Measurements from ENCODE around the gene OTOGL. TPM values are rescaled to one million over a fixed set of nuclear protein-coding genes. Genes with fewer than 3 reads are reported as not detected.

The OTOGL gene
- total RNA-seq, 1 experiment from 2014 or later, result 0.44 TPM

- no peaks in the 10 kb centered on the region for H3K27me3 ChIP-seq (ENCODE audit: low read length)
- BruUV-seq (replicated peaks), result no TSS peak
Observed at GRCh38 chr12:80086025-80086424, 13.3 kb upstream of the OTOGL start.

GRCh38 chr12:80087486-80088213 lies 11.7 kb upstream of the OTOGL start:
- no peak overlapping the region for H3K27ac ChIP-seq (ENCODE audit: low read length)
- H3K4me1 ChIP-seq (ENCODE audit: insufficient read depth, low read length), result no peaks in the 10 kb centered on the region
- no peaks in the 10 kb centered on the region for H3K79me2 ChIP-seq (ENCODE audit: low read length)
- ATAC-seq (no peak), DNase-seq (no peak)
- H3K9me3 ChIP-seq (ENCODE audit: low read length), result no peaks in the 10 kb centered on the region
- H3F3A ChIP-seq (ENCODE audit: low read length, unreplicated experiment), result no peaks in the 10 kb centered on the region
- BruUV-seq (replicated peaks), result no TSS peak
- intact Hi-C loops (cut with micrococcal nuclease), result no loop called here
- no peaks in the 10 kb centered on the region for H3K36me3 ChIP-seq (ENCODE audit: low read depth, low read length)
- no peak overlapping the region for H3K4me3 ChIP-seq (ENCODE audit: low read length)
- H3K9me2 ChIP-seq (replicated peaks; ENCODE audit: low read length), result no peaks in the 10 kb centered on the region
- no peak overlapping the region for H2AFZ ChIP-seq (ENCODE audit: low read length)
- ChIA-PET CTCF (no interaction called here), POLR2A (ENCODE audit: unreplicated experiment) (no interaction called here)
- H3K9ac ChIP-seq (ENCODE audit: low read length), result no peak overlapping the region
- no peak for TF ChIP-seq EZH2phosphoT487 (IDR thresholded peaks at IDR 0.05; ENCODE audit: borderline replicate concordance, low read length)
- H3K27me3 ChIP-seq (ENCODE audit: low read length), result no peaks in the 10 kb centered on the region
- no peaks in the 10 kb centered on the region for H4K20me1 ChIP-seq (ENCODE audit: low read length)
- H3K4me2 ChIP-seq (ENCODE audit: low read length), result no peak overlapping the region

More at GRCh38 chr12:80086025-80086424, 13.3 kb upstream of the OTOGL start:
- Histone ChIP-seq H2AFZ (ENCODE audit: low read length) (no peak overlapping the region), H3K9me2 (replicated peaks; ENCODE audit: low read length) (no peaks in the 10 kb centered on the region), H3K79me2 (ENCODE audit: low read length) (no peaks in the 10 kb centered on the region), H3K27ac (ENCODE audit: low read length) (no peak overlapping the region), H3K4me2 (ENCODE audit: low read length) (no peak overlapping the region), H3K9me3 (ENCODE audit: low read length) (no peaks in the 10 kb centered on the region), H3K4me1 (ENCODE audit: insufficient read depth, low read length) (no peaks in the 10 kb centered on the region), H3K36me3 (ENCODE audit: low read depth, low read length) (no peaks in the 10 kb centered on the region), H4K20me1 (ENCODE audit: low read length) (no peaks in the 10 kb centered on the region), H3K4me3 (ENCODE audit: low read length) (no peak overlapping the region), H3K9ac (ENCODE audit: low read length) (no peak overlapping the region), H3F3A (ENCODE audit: low read length, unreplicated experiment) (no peaks in the 10 kb centered on the region)
- TF ChIP-seq EZH2 (IDR thresholded peaks at IDR 0.05; ENCODE audit: low read length, unreplicated experiment), result no peak
- TF ChIP-seq CTCF (conservative IDR thresholded peaks at IDR 0.05; ENCODE audit: low read depth, low read length), result no peak
- TF ChIP-seq EZH2phosphoT487 (IDR thresholded peaks at IDR 0.05; ENCODE audit: borderline replicate concordance, low read length), result no peak
- ChIA-PET CTCF (no interaction called here), POLR2A (ENCODE audit: unreplicated experiment) (no interaction called here)
- DNase-seq, result no peak
- intact Hi-C loops (cut with micrococcal nuclease), result no loop called here
- no peak for ATAC-seq

GRCh38 chr12:80100591-80100990 lies 1.3 kb downstream of the OTOGL start:
- TF ChIP-seq CTCF (conservative IDR thresholded peaks at IDR 0.05; ENCODE audit: low read depth, low read length) (no peak), EZH2 (IDR thresholded peaks at IDR 0.05; ENCODE audit: low read length, unreplicated experiment) (no peak), EZH2phosphoT487 (IDR thresholded peaks at IDR 0.05; ENCODE audit: borderline replicate concordance, low read length) (no peak)
- no peak overlapping the region for H3K4me3 ChIP-seq (ENCODE audit: low read length)
- intact Hi-C loops (cut with micrococcal nuclease), result no loop called here
- CTCF ChIA-PET, result no interaction called here
- no peak for ATAC-seq
- no peaks in the 10 kb centered on the region for H3K79me2 ChIP-seq (ENCODE audit: low read length)
- H3F3A ChIP-seq (ENCODE audit: low read length, unreplicated experiment), result no peaks in the 10 kb centered on the region
- H3K4me1 ChIP-seq (ENCODE audit: insufficient read depth, low read length), result 0 out of 2 replicates have a peak, but pooled peaks cover 5% of the 10 kb centered on the region
- no peak overlapping the region for H3K27ac ChIP-seq (ENCODE audit: low read length)
- no peak overlapping the region for H3K4me2 ChIP-seq (ENCODE audit: low read length)
- DNase-seq, result peak; percentile 11
- H3K36me3 ChIP-seq (ENCODE audit: low read depth, low read length), result no peaks in the 10 kb centered on the region
- H4K20me1 ChIP-seq (ENCODE audit: low read length), result no peaks in the 10 kb centered on the region
- no peak overlapping the region for H2AFZ ChIP-seq (ENCODE audit: low read length)
- POLR2A ChIA-PET (ENCODE audit: unreplicated experiment), result no interaction called here
- BruUV-seq (replicated peaks), result no TSS peak
- no peaks in the 10 kb centered on the region for H3K27me3 ChIP-seq (ENCODE audit: low read length)
- H3K9me3 ChIP-seq (ENCODE audit: low read length), result no peaks in the 10 kb centered on the region
- no peaks in the 10 kb centered on the region for H3K9me2 ChIP-seq (replicated peaks; ENCODE audit: low read length)
- H3K9ac ChIP-seq (ENCODE audit: low read length), result no peak overlapping the region

All from PC-3 (cell line).